HEK293 (cell line): ENCODE data around the gene RXFP1.

ENCODE experiments used
- CTCF ChIA-PET: fragments of 350-600 bp; formaldehyde crosslinking; extraction: SDS; loops from one replicate; lab custom pipeline; 2021; ENCODE audit warnings: antibody characterized with exemption; lab: Yijun Ruan, JAX
- POLR2A ChIA-PET: fragments of 300-600 bp; formaldehyde crosslinking; extraction: SDS; loops from one replicate; lab custom pipeline; 2020; ENCODE audit warnings: antibody characterized with exemption, inconsistent platforms; lab: Yijun Ruan, JAX
- H3K27ac ChIP-seq: fragments of 200-500 bp; sonication (Bioruptor generic); 2 replicates; pipeline ENCODE4 v1.5.1; 2014; ENCODE audit warnings: low read depth, low read length, control low read depth, inconsistent platforms; ENCODE audit errors: extremely low read depth
- H3K36me3 ChIP-seq, 2 experiments: fragments of 200-500 bp in 1 of 2; sonication (Bioruptor generic) in 1 of 2; 1 replicate in 1 of 2; 2 replicates in 1 of 2; pipeline ENCODE4 v1.5.1; 2014 to 2017; ENCODE audit warnings: inconsistent platforms in 2 of 2, low read length in 2 of 2; ENCODE audit not compliant: control insufficient read depth in 2 of 2, insufficient read depth in 1 of 2
- H3K4me1 ChIP-seq: fragments of 200-500 bp; sonication (Bioruptor generic); 2 replicates; pipeline ENCODE4 v1.5.1; 2014; ENCODE audit warnings: mild to moderate bottlenecking, low read length, inconsistent platforms; ENCODE audit not compliant: control insufficient read depth, insufficient read depth
- H3K4me3 ChIP-seq: 2 replicates; pipeline ENCODE4 v1.5.1; 2011; ENCODE audit warnings: low read depth, mild to moderate bottlenecking, control low read depth, low read length, moderate library complexity
- H3K9me3 ChIP-seq: fragments of 200-500 bp; sonication (Bioruptor generic); 2 replicates; pipeline ENCODE4 v1.5.1; 2014; ENCODE audit warnings: low read depth, low read length, inconsistent platforms; ENCODE audit not compliant: control insufficient read depth, insufficient read depth
- AEBP2 ChIP-seq: fragments of 450-650 bp; formaldehyde crosslinking; IDR thresholded peaks from 2 replicates; pipeline ENCODE4 v1.5.1; 2016; ENCODE audit warnings: missing biosample characterization, missing genetic modification characterization, borderline replicate concordance
- ELK4 ChIP-seq: IDR thresholded peaks from 2 replicates; pipeline ENCODE4 v1.6.1; 2011; ENCODE audit warnings: mild to moderate bottlenecking, low read depth, low read length, borderline replicate concordance
- FEZF1 ChIP-seq: fragments of 450-650 bp; formaldehyde crosslinking; IDR thresholded peaks from 2 replicates; pipeline ENCODE4 v1.5.1; 2016; ENCODE audit warnings: missing biosample characterization, missing genetic modification characterization
- INSM2 ChIP-seq: fragments of 450-650 bp; formaldehyde crosslinking; IDR thresholded peaks from 2 replicates; pipeline ENCODE4 v1.5.1; 2016; ENCODE audit warnings: missing biosample characterization, missing genetic modification characterization
- PRDM10 ChIP-seq: fragments of 450-650 bp; formaldehyde crosslinking; IDR thresholded peaks from 2 replicates; pipeline ENCODE4 v1.5.1; 2016; ENCODE audit warnings: missing biosample characterization, missing genetic modification characterization
- SCRT2 ChIP-seq: fragments of 450-650 bp; formaldehyde crosslinking; IDR thresholded peaks from 2 replicates; pipeline ENCODE4 v1.5.1; 2016; ENCODE audit warnings: missing biosample characterization, missing genetic modification characterization
- ZBTB49 ChIP-seq: fragments of 450-650 bp; formaldehyde crosslinking; IDR thresholded peaks from 2 replicates; pipeline ENCODE4 v1.5.1; 2016; ENCODE audit warnings: missing biosample characterization, missing genetic modification characterization, low read depth
- ZNF114 ChIP-seq: fragments of 450-650 bp; formaldehyde crosslinking; IDR thresholded peaks from 2 replicates; pipeline ENCODE4 v1.5.0; 2017; ENCODE audit warnings: missing biosample characterization, missing genetic modification characterization
- ZNF214 ChIP-seq: fragments of 450-650 bp; formaldehyde crosslinking; IDR thresholded peaks from 2 replicates; pipeline ENCODE4 v1.5.1; 2017; ENCODE audit warnings: missing biosample characterization, mild to moderate bottlenecking, missing genetic modification characterization, borderline replicate concordance
- ZNF223 ChIP-seq: fragments of 450-650 bp; formaldehyde crosslinking; IDR thresholded peaks from 2 replicates; pipeline ENCODE4 v1.5.1; 2016; ENCODE audit warnings: missing biosample characterization, missing genetic modification characterization
- ZNF26 ChIP-seq: fragments of 450-650 bp; formaldehyde crosslinking; IDR thresholded peaks from 2 replicates; pipeline ENCODE4 v1.5.1; 2016; ENCODE audit warnings: missing biosample characterization, missing genetic modification characterization
- ZNF274 ChIP-seq, 2 experiments: fragments of 200-500 bp in 1 of 2; fragments of 450-650 bp in 1 of 2; sonication (Bioruptor generic) in 1 of 2; formaldehyde crosslinking in 1 of 2; IDR thresholded peaks; 2 replicates each; pipeline versions ENCODE4 v1.5.1 to v1.6.1; 2014 to 2016; ENCODE audit warnings: borderline replicate concordance in 1 of 2, inconsistent platforms in 1 of 2, low read length in 1 of 2, missing biosample characterization in 1 of 2, missing genetic modification characterization in 1 of 2
- ZNF433 ChIP-seq: fragments of 450-650 bp; formaldehyde crosslinking; IDR thresholded peaks from 2 replicates; pipeline ENCODE4 v1.5.1; 2016; ENCODE audit warnings: missing biosample characterization, missing genetic modification characterization, low read depth
- ZNF558 ChIP-seq: fragments of 450-650 bp; formaldehyde crosslinking; IDR thresholded peaks from 2 replicates; pipeline ENCODE4 v1.5.1; 2016; ENCODE audit warnings: missing biosample characterization, missing genetic modification characterization
- ZNF560 ChIP-seq: fragments of 450-650 bp; formaldehyde crosslinking; IDR thresholded peaks from 2 replicates; pipeline ENCODE4 v1.5.1; 2017; ENCODE audit warnings: missing biosample characterization, missing genetic modification characterization, borderline replicate concordance
- ZNF561 ChIP-seq: fragments of 450-650 bp; IDR thresholded peaks from 2 replicates; pipeline ENCODE4 v1.5.1; 2018; ENCODE audit warnings: missing biosample characterization, missing genetic modification characterization, borderline replicate concordance
- ZNF621 ChIP-seq: fragments of 450-650 bp; formaldehyde crosslinking; IDR thresholded peaks from 2 replicates; pipeline ENCODE4 v1.5.1; 2017; ENCODE audit warnings: missing biosample characterization, missing genetic modification characterization
- ZNF645 ChIP-seq: fragments of 450-650 bp; formaldehyde crosslinking; IDR thresholded peaks from 2 replicates; pipeline ENCODE4; 2016; ENCODE audit warnings: missing biosample characterization, missing genetic modification characterization
- ZNF670 ChIP-seq: fragments of 450-650 bp; formaldehyde crosslinking; IDR thresholded peaks from 2 replicates; pipeline ENCODE4 v1.5.1; 2016; ENCODE audit warnings: missing biosample characterization, missing genetic modification characterization, low read depth
- ZNF837 ChIP-seq: fragments of 450-650 bp; formaldehyde crosslinking; IDR thresholded peaks from 2 replicates; pipeline ENCODE4 v1.5.1; 2016; ENCODE audit warnings: missing biosample characterization, missing genetic modification characterization
- ZNF843 ChIP-seq: fragments of 450-650 bp; formaldehyde crosslinking; IDR thresholded peaks from 2 replicates; pipeline ENCODE4 v1.5.1; 2016; ENCODE audit warnings: missing biosample characterization, missing genetic modification characterization
- ZSCAN16 ChIP-seq: fragments of 450-650 bp; formaldehyde crosslinking; IDR thresholded peaks from 2 replicates; pipeline ENCODE4 v1.5.1; 2016; ENCODE audit warnings: missing biosample characterization, missing genetic modification characterization

Gene RXFP1

GRCh38 chr4:158571736-158572135 is 50.1 kb downstream of the RXFP1 start:
- Histone ChIP-seq H3K9me3 (no peaks in the 10 kb centered on the region), H3K4me3 (no peak overlapping the region), H3K36me3 (no peaks in the 10 kb centered on the region), H3K27ac (no peak overlapping the region), H3K4me1 (no peaks in the 10 kb centered on the region)
- ChIA-PET POLR2A (no interaction called here), CTCF (no interaction called here)
- TF ChIP-seq ZNF843 (tag by site-specific recombination) (no peak), ZNF558 (no peak), ZNF561 (no peak), ZNF560 (tag by site-specific recombination) (no peak), FEZF1 (no peak)

GRCh38 chr4:158572608-158573007 is 50.9 kb downstream of the RXFP1 start:
- POLR2A ChIA-PET, result no interaction called here
- no peak overlapping the region for H3K4me3 ChIP-seq
- H3K9me3 ChIP-seq, result no peaks in the 10 kb centered on the region
- CTCF ChIA-PET, result no interaction called here
- no peaks in the 10 kb centered on the region for H3K4me1 ChIP-seq
- no peaks in the 10 kb centered on the region for H3K36me3 ChIP-seq
- H3K27ac ChIP-seq, result no peak overlapping the region
- TF ChIP-seq ZNF214 (tag by site-specific recombination), result no peak
- TF ChIP-seq SCRT2, result no peak
- no peak for TF ChIP-seq ZNF114
- TF ChIP-seq AEBP2 (tag by site-specific recombination), result no peak
- TF ChIP-seq ZBTB49, result no peak
- no peak for TF ChIP-seq ZNF26
- TF ChIP-seq ZNF645, result no peak
- TF ChIP-seq ZNF670 (tag by site-specific recombination), result no peak
- TF ChIP-seq ZSCAN16, result no peak
- no peak for TF ChIP-seq PRDM10
- TF ChIP-seq ZNF223, result no peak
- TF ChIP-seq ZNF837 (tag by site-specific recombination), result no peak
- TF ChIP-seq ZNF274 (IDR thresholded peaks at IDR 0.05; ENCODE audit: low read length), result no peak
- no peak for TF ChIP-seq ZNF274 (tag by site-specific recombination; IDR thresholded peaks at IDR 0.05; ENCODE audit: borderline replicate concordance)
- no peak for TF ChIP-seq INSM2 (tag by site-specific recombination)
- TF ChIP-seq ZNF433 (tag by site-specific recombination), result no peak
- no peak for TF ChIP-seq ZNF621 (tag by site-specific recombination)
- TF ChIP-seq ELK4, result no peak
